SU-DHL-6 (cell line): ENCODE data around the gene VSTM2A.

Source experiments
- H2AFZ ChIP-seq: fragments of 200-600 bp; sonication (generic); 2 replicates; pipeline ENCODE4 v1.6.1; 2014; ENCODE audit warnings: low read depth, mild to moderate bottlenecking, moderate library complexity, mixed read lengths, antibody characterized with exemption, low read length; ENCODE audit not compliant: severe bottlenecking
- H3F3A ChIP-seq: fragments of 200-600 bp; shearing (Covaris generic); 2 replicates; pipeline ENCODE4 v1.6.0; 2016; ENCODE audit warnings: antibody characterized with exemption, mild to moderate bottlenecking; ENCODE audit not compliant: insufficient read depth
- H3K27ac ChIP-seq: fragments of 200-600 bp; sonication (generic); 2 replicates; pipeline ENCODE4 v1.5.1; 2016; ENCODE audit warnings: low read depth, mild to moderate bottlenecking, low read length, moderate library complexity, mixed read lengths
- H3K27me3 ChIP-seq: fragments of 200-600 bp; sonication (generic), shearing (Covaris generic); 2 replicates; pipeline ENCODE4 v1.6.0; 2014; ENCODE audit warnings: mild to moderate bottlenecking, low read length
- H3K36me3 ChIP-seq: fragments of 200-600 bp; sonication (generic); 2 replicates; pipeline ENCODE4 v1.6.1; 2014; ENCODE audit warnings: mild to moderate bottlenecking, low read length, mixed read lengths
- H3K4me2 ChIP-seq: fragments of 300-600, 200-600 bp; shearing (Covaris generic), sonication (generic); 2 replicates; pipeline ENCODE4 v1.6.0; 2014; ENCODE audit warnings: low read length, low read depth, mild to moderate bottlenecking; ENCODE audit not compliant: poor library complexity, severe bottlenecking
- H3K4me3 ChIP-seq: fragments of 200-600 bp; sonication (generic); 2 replicates; pipeline ENCODE4 v1.5.1; 2014; ENCODE audit warnings: antibody characterized with exemption, low read length, mild to moderate bottlenecking, mixed read lengths; ENCODE audit not compliant: insufficient read depth, poor library complexity, severe bottlenecking
- H3K79me2 ChIP-seq: fragments of 200-600 bp; sonication (generic); 2 replicates; pipeline ENCODE4 v1.6.1; 2014; ENCODE audit warnings: mild to moderate bottlenecking, low read length, moderate library complexity; ENCODE audit not compliant: insufficient read depth
- H3K9ac ChIP-seq: fragments of 200-600 bp; sonication (generic); 2 replicates; pipeline ENCODE4 v1.7.0; 2014; ENCODE audit warnings: mild to moderate bottlenecking, low read length
- H3K9me2 ChIP-seq: fragments of 200-600 bp; sonication (generic); replicated peaks from 2 replicates; pipeline ENCODE4 v1.6.1; 2014; ENCODE audit warnings: low read length; ENCODE audit not compliant: insufficient read depth
- H3K9me3 ChIP-seq: fragments of 200-600 bp; sonication (generic); 2 replicates; pipeline ENCODE4 v1.6.1; 2014; ENCODE audit warnings: low read length, mixed read lengths; ENCODE audit not compliant: insufficient read depth
- H4K20me1 ChIP-seq: fragments of 200-600 bp; sonication (generic); 2 replicates; pipeline ENCODE4 v1.6.1; 2014; ENCODE audit warnings: low read depth, mild to moderate bottlenecking, antibody characterized with exemption, low read length, moderate library complexity, mixed read lengths
- EZH2phosphoT487 ChIP-seq: fragments of 200-600 bp; sonication (generic), shearing (Covaris generic); conservative IDR thresholded peaks from 2 replicates; pipeline ENCODE4 v1.6.1; 2018; ENCODE audit warnings: mild to moderate bottlenecking, antibody characterized with exemption, low read length, moderate library complexity, mixed read lengths
- TF ChIP-seq, protein P1 (sequence below): fragments of 200-600 bp; sonication (generic); IDR thresholded peaks from one replicate; pipeline ENCODE4 v1.5.1; 2017; ENCODE audit warnings: antibody characterized with exemption, mild to moderate bottlenecking, low read length, moderate library complexity; ENCODE audit not compliant: insufficient read depth, poor library complexity, severe bottlenecking

VSTM2A gene

DNA sequence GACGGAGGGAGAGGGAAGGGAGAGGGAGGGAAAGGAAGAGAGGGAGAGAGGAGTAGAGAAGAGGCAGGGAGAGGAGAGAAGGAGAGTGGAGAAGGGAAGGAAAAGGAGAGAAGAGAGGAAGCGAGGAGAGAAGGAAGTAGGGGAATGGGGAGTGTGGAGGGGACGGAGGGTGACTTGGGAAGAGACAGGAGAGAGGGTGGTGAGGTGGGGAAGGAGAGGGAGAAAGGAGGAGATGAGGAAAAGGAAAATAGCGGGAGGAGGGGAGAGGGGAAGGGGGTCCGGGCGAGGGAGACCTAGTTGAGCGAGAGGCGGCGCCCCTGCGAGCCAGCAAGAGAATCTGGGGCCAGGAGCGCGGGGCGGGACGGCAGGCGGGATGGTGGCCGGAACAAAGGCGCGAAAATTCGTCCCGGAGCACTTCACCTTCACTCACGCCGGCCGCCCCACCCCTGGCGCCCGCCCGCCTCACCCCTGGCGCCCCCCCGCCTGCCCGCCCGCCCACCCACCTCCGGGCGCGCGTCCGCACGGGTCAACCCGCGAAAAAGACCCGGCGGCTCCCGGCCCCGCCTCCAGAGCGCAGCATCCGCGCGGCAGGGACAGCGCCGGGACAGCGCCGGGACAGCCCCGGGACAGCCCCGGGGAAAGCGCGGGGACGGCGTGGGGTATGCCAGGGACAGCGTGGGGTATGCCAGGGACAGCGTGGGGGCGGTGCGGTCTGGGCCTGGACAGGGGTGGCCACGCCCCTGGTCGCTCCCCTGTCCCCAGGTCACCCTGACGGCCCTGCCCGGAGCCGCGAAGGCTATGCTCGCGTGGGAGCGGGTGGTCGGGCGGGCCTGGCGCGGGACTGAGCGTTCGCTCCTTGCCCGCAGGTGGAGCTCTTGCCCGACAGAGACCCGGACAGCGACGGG is 4.2 kb downstream of the VSTM2A start:
- Histone ChIP-seq H3K27ac (no peak overlapping the region), H3K9ac (no peak overlapping the region), H4K20me1 (no peaks in the 10 kb centered on the region), H3K27me3 (no peaks in the 10 kb centered on the region), H3K9me3 (no peaks in the 10 kb centered on the region), H3K4me3 (no peak overlapping the region), H3K36me3 (no peaks in the 10 kb centered on the region), H3K4me2 (no peak overlapping the region), H3F3A (no peaks in the 10 kb centered on the region), H3K9me2 (no peaks in the 10 kb centered on the region), H3K79me2 (no peaks in the 10 kb centered on the region), H2AFZ (no peak overlapping the region)
- TF ChIP-seq, protein P1, sequence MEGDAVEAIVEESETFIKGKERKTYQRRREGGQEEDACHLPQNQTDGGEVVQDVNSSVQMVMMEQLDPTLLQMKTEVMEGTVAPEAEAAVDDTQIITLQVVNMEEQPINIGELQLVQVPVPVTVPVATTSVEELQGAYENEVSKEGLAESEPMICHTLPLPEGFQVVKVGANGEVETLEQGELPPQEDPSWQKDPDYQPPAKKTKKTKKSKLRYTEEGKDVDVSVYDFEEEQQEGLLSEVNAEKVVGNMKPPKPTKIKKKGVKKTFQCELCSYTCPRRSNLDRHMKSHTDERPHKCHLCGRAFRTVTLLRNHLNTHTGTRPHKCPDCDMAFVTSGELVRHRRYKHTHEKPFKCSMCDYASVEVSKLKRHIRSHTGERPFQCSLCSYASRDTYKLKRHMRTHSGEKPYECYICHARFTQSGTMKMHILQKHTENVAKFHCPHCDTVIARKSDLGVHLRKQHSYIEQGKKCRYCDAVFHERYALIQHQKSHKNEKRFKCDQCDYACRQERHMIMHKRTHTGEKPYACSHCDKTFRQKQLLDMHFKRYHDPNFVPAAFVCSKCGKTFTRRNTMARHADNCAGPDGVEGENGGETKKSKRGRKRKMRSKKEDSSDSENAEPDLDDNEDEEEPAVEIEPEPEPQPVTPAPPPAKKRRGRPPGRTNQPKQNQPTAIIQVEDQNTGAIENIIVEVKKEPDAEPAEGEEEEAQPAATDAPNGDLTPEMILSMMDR, result no peak
- no peak for TF ChIP-seq EZH2phosphoT487

DNA sequence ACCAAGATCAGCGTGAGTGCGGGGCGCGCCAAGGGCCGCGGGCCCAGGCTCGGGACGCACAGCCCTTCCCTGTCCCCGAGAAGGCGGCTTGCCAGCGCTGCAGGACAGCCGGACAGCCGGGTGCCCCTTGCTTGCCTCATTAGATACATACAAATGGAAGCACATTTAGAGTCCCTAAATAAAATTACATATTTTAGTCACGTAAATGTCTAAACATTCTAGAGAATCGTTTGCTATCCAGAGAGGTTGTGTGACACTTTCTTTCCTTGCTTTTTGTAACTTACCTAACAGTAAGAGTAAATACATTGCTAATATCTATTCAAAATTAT is 4.8 kb downstream of the VSTM2A start:
- Histone ChIP-seq H4K20me1 (no peaks in the 10 kb centered on the region), H3K27me3 (no peaks in the 10 kb centered on the region), H2AFZ (no peak overlapping the region), H3K27ac (no peak overlapping the region), H3K4me2 (no peak overlapping the region), H3K9me3 (no peaks in the 10 kb centered on the region), H3F3A (no peaks in the 10 kb centered on the region), H3K36me3 (no peaks in the 10 kb centered on the region), H3K4me3 (no peak overlapping the region), H3K9me2 (no peaks in the 10 kb centered on the region), H3K79me2 (no peaks in the 10 kb centered on the region), H3K9ac (no peak overlapping the region)
- no peak for TF ChIP-seq EZH2phosphoT487
- TF ChIP-seq, protein P1, result no peak

DNA sequence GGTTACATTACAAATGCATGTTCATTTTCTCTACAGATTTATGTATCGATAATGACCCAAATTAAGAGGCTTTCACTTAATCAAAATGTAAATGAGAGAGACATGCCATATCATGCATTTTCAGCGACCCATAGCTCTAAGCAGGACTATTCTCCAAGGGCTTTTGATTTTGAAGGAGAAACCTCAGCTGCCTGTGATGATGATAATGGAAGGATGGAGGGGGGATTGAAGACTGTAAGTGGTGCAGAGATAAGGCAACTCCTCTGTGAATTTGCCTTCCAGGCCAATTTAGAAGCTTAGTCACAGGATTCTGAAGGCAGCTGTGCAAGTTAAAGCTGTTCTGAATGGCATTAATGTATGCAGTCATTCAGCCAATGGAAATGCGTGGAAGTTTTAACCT is 8.3 kb downstream of the VSTM2A start:
- Histone ChIP-seq H3K36me3 (no peaks in the 10 kb centered on the region), H3K9me3 (no peaks in the 10 kb centered on the region), H3K27ac (no peak overlapping the region), H3K4me3 (no peak overlapping the region), H3K9ac (no peak overlapping the region), H3K4me2 (no peak overlapping the region), H3F3A (no peaks in the 10 kb centered on the region), H4K20me1 (no peaks in the 10 kb centered on the region), H3K79me2 (no peaks in the 10 kb centered on the region), H3K9me2 (no peaks in the 10 kb centered on the region), H3K27me3 (no peaks in the 10 kb centered on the region), H2AFZ (no peak overlapping the region)
- TF ChIP-seq EZH2phosphoT487, result no peak
- TF ChIP-seq, protein P1, result no peak
